Osteoblast (primary cell): Measurements from ENCODE around the gene LASP1. TPM values are rescaled to one million over a fixed set of nuclear protein-coding genes. Genes with fewer than 3 reads are reported as not detected.
A peak's percentile ranks its signal among the peaks of the same experiment; 100 is the strongest.

Experiments
- DNase-seq: peaks from one replicate; pipeline ENCODE4 v3.0.0; 2011; ENCODE audit warnings: low spot score, mixed read lengths; ENCODE audit not compliant: insufficient read length; ENCODE audit errors: missing footprints
- H2AFZ ChIP-seq: 2 replicates; pipeline ENCODE4 v1.6.0; 2011; ENCODE audit warnings: mild to moderate bottlenecking, low read length
- H3K27ac ChIP-seq: 2 replicates; pipeline ENCODE4 v1.5.1; 2011; ENCODE audit warnings: mild to moderate bottlenecking, low read depth, low read length, moderate library complexity
- H3K27me3 ChIP-seq: 2 replicates; pipeline ENCODE4 v1.6.0; 2012; ENCODE audit warnings: mild to moderate bottlenecking, control low read depth, inconsistent platforms, low read length, moderate library complexity; ENCODE audit not compliant: insufficient read depth
- H3K36me3 ChIP-seq: 2 replicates; pipeline ENCODE4 v1.5.1; 2011; ENCODE audit warnings: mild to moderate bottlenecking, low read length, control low read depth, moderate library complexity; ENCODE audit not compliant: insufficient read depth
- H3K4me1 ChIP-seq: 2 replicates; pipeline ENCODE4 v1.5.1; 2011; ENCODE audit warnings: mild to moderate bottlenecking, low read length, control low read depth, moderate library complexity; ENCODE audit not compliant: insufficient read depth
- H3K4me2 ChIP-seq: 2 replicates; pipeline ENCODE4 v1.6.0; 2011; ENCODE audit warnings: mild to moderate bottlenecking, low read length; ENCODE audit not compliant: insufficient read depth
- H3K4me3 ChIP-seq: fragments of 200-600 bp; sonication (generic); 3 replicates; pipeline ENCODE4 v1.5.1; 2012; ENCODE audit warnings: mild to moderate bottlenecking, low read length, inconsistent platforms; ENCODE audit not compliant: insufficient read depth
- H3K79me2 ChIP-seq: 2 replicates; pipeline ENCODE4 v1.6.0; 2012; ENCODE audit warnings: mild to moderate bottlenecking, low read length, control low read depth, inconsistent platforms; ENCODE audit not compliant: insufficient read depth
- H3K9me3 ChIP-seq: 2 replicates; pipeline ENCODE4 v1.5.1; 2011; ENCODE audit warnings: low read depth, low read length, control low read depth
- H4K20me1 ChIP-seq: 2 replicates; pipeline ENCODE4 v1.6.0; 2012; ENCODE audit warnings: mild to moderate bottlenecking, low read length, control low read depth; ENCODE audit not compliant: insufficient read depth
- total RNA-seq: library from RNA; depleted of rRNA; stranded (reverse); fragments of >200 nt; gene quantifications from 2 replicates; pipeline ENCODE4 v1.2.3, GENCODE V29; 2012
- TF ChIP-seq, protein P1 (sequence below): IDR thresholded peaks from 2 replicates; pipeline ENCODE4 v1.5.1; 2011; ENCODE audit warnings: mild to moderate bottlenecking, low read depth, low read length, moderate library complexity; ENCODE audit errors: extremely low read depth

The LASP1 gene
- total RNA-seq, 1 donor: 228 TPM

DNA sequence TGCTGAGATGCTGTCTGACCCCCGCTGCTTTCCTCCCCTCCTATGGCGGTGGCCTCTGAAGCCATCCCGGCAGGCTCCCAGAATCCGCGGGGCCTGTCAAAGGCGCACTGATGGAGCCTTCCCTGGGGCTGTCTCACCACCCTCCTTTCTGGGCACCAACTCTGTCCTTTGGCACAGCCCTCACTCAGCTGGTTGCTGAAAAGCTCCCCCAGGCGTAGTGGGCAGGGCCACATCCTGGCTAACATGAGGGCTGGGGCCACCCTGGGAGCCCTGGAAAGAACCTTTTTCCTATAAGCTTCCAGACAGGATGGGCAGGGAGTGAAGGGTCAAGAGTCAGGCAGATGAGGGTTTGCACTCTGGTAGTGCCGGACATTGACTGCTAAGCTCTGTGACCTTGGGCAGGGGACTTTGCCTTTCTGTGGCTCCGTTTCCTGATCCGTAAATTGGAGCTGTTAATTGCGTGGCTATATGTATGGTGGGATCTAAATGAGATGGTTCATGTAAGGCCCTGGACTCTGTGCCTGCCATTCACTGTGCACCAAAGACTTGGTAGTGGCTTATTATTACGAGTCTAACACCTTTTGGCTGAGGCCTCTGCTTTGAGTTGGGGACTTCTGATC, 27.9 kb downstream of the LASP1 start:
- Histone ChIP-seq H3K36me3 (peaks cover 73% of the 10 kb centered on the region), H3K79me2 (peaks cover 79% of the 10 kb centered on the region), H3K4me2 (no peak overlapping the region), H3K27ac (peak overlapping the region; percentile 53), H4K20me1 (peaks cover 69% of the 10 kb centered on the region), H3K27me3 (no peaks in the 10 kb centered on the region), H2AFZ (no peak overlapping the region), H3K4me1 (peaks cover 63% of the 10 kb centered on the region), H3K9me3 (no peaks in the 10 kb centered on the region), H3K4me3 (no peak overlapping the region)
- TF ChIP-seq, protein P1, sequence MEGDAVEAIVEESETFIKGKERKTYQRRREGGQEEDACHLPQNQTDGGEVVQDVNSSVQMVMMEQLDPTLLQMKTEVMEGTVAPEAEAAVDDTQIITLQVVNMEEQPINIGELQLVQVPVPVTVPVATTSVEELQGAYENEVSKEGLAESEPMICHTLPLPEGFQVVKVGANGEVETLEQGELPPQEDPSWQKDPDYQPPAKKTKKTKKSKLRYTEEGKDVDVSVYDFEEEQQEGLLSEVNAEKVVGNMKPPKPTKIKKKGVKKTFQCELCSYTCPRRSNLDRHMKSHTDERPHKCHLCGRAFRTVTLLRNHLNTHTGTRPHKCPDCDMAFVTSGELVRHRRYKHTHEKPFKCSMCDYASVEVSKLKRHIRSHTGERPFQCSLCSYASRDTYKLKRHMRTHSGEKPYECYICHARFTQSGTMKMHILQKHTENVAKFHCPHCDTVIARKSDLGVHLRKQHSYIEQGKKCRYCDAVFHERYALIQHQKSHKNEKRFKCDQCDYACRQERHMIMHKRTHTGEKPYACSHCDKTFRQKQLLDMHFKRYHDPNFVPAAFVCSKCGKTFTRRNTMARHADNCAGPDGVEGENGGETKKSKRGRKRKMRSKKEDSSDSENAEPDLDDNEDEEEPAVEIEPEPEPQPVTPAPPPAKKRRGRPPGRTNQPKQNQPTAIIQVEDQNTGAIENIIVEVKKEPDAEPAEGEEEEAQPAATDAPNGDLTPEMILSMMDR: no peak
- DNase-seq: peak; percentile 74

DNA sequence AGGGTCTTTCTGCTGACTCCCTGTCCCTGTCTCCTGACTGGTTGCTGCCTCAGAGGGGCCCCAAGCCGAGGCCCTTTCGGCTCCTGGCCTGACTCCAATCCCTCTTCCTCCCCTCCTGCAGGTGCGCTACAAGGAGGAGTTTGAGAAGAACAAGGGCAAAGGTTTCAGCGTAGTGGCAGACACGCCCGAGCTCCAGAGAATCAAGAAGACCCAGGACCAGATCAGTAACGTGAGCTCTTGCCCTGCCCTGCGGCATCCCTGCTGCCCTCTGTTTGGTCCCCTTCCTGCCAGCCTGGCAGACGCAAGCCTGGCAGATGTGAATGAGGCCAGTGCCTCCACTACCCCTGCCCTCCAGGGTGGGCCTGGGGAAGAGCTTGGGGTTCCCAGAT, 28.4 kb downstream of the LASP1 start:
- Histone ChIP-seq H2AFZ (no peak overlapping the region), H3K9me3 (no peaks in the 10 kb centered on the region), H3K4me3 (no peak overlapping the region), H3K79me2 (peaks cover 79% of the 10 kb centered on the region), H3K27me3 (no peaks in the 10 kb centered on the region), H3K4me2 (no peak overlapping the region), H3K27ac (peak overlapping the region; percentile 25), H4K20me1 (peaks cover 69% of the 10 kb centered on the region), H3K4me1 (peaks cover 58% of the 10 kb centered on the region), H3K36me3 (peaks cover 73% of the 10 kb centered on the region)
- peak; percentile 26 for DNase-seq
- TF ChIP-seq, protein P1: no peak

- DNase-seq: peak; percentile 45
- Histone ChIP-seq H3K9me3 (no peaks in the 10 kb centered on the region), H4K20me1 (peaks cover 69% of the 10 kb centered on the region), H3K27ac (peak overlapping the region; percentile 6), H3K27me3 (no peaks in the 10 kb centered on the region), H3K4me2 (no peak overlapping the region), H3K4me1 (peaks cover 52% of the 10 kb centered on the region), H3K36me3 (peaks cover 76% of the 10 kb centered on the region), H2AFZ (no peak overlapping the region), H3K79me2 (peaks cover 79% of the 10 kb centered on the region), H3K4me3 (no peak overlapping the region)
- TF ChIP-seq, protein P1: no peak
Observed at GRCh38 chr17:38898812-38899348, 29.0 kb downstream of the LASP1 start.

- Histone ChIP-seq H3K27me3 (no peaks in the 10 kb centered on the region), H3K27ac (peak overlapping the region; percentile 6), H4K20me1 (peaks cover 64% of the 10 kb centered on the region), H3K4me1 (peaks cover 50% of the 10 kb centered on the region), H3K4me2 (no peak overlapping the region), H3K9me3 (no peaks in the 10 kb centered on the region), H3K36me3 (peaks cover 76% of the 10 kb centered on the region), H2AFZ (no peak overlapping the region), H3K79me2 (peaks cover 78% of the 10 kb centered on the region), H3K4me3 (no peak overlapping the region)
- DNase-seq: peak; percentile 4
- TF ChIP-seq, protein P1: no peak
Observed at GRCh38 chr17:38899421-38899820, 29.6 kb downstream of the LASP1 start.
